Fibroblast of upper back skin (primary cell): ENCODE measurements around the gene ROR1.
A peak's percentile ranks its signal among the peaks of the same experiment; 100 is the strongest.

Source experiments
- DNase-seq: peaks from one replicate; pipeline ENCODE4 v3.0.0-alpha.2; 2013

The ROR1 gene

GRCh38 chr1:63945943-63946342 lies 172.1 kb downstream of the ROR1 start:
- DNase-seq = no peak

GRCh38 chr1:63946866-63947491 lies 173.2 kb downstream of the ROR1 start:
- DNase-seq = peak; percentile 49

GRCh38 chr1:63947904-63948303 lies 174.1 kb downstream of the ROR1 start:
- no peak for DNase-seq

GRCh38 chr1:63950023-63950422 lies 176.2 kb downstream of the ROR1 start:
- peak; percentile 14 for DNase-seq

- no peak for DNase-seq
These were observed 177.5 kb downstream of the ROR1 start for GRCh38 chr1:63951059-63951946.

GRCh38 chr1:63954187-63954586 lies 180.4 kb downstream of the ROR1 start:
- DNase-seq = no peak

GRCh38 chr1:63955370-63956145 lies 181.7 kb downstream of the ROR1 start:
- no peak for DNase-seq

GRCh38 chr1:63958556-63958955 lies 184.7 kb downstream of the ROR1 start:
- no peak for DNase-seq

- no peak for DNase-seq
These were observed 186.5 kb downstream of the ROR1 start for GRCh38 chr1:63960326-63960725.

- no peak for DNase-seq
These were observed 192.2 kb downstream of the ROR1 start for GRCh38 chr1:63966016-63966415.

- DNase-seq = peak; percentile 65
These were observed 194.1 kb downstream of the ROR1 start for GRCh38 chr1:63967901-63968300.

GRCh38 chr1:63968663-63969440 lies 195.0 kb downstream of the ROR1 start:
- DNase-seq = peak; percentile 58

- no peak for DNase-seq
These were observed 195.7 kb downstream of the ROR1 start for GRCh38 chr1:63969441-63969901.

GRCh38 chr1:63971557-63971956 lies 197.7 kb downstream of the ROR1 start:
- DNase-seq = no peak

GRCh38 chr1:63973005-63973419 lies 199.2 kb downstream of the ROR1 start:
- DNase-seq = no peak

GRCh38 chr1:63974966-63975365 lies 201.1 kb downstream of the ROR1 start:
- no peak for DNase-seq

GRCh38 chr1:63975481-63975880 lies 201.7 kb downstream of the ROR1 start:
- DNase-seq = no peak

- no peak for DNase-seq
These were observed 202.2 kb downstream of the ROR1 start for GRCh38 chr1:63976006-63976405.

- no peak for DNase-seq
These were observed 203.6 kb downstream of the ROR1 start for GRCh38 chr1:63977466-63977865.

GRCh38 chr1:63980740-63981407 lies 207.1 kb downstream of the ROR1 start:
- no peak for DNase-seq

GRCh38 chr1:63981408-63981773 lies 207.6 kb downstream of the ROR1 start:
- no peak for DNase-seq

- DNase-seq = no peak
These were observed 208.4 kb downstream of the ROR1 start for GRCh38 chr1:63982201-63982600.
